Gastrocnemius medialis (tissue), 4 donors: ENCODE results near the gene B3GNT7. TPM values are rescaled to one million over a fixed set of nuclear protein-coding genes. Genes with fewer than 3 reads are reported as not detected.

ENCODE experiments used
- ATAC-seq, 2 donors: fragments of 150-250 bp; one replicate each; pipeline ENCODE4 v1.9.1; 2016
- DNase-seq, 2 donors: peaks; one replicate each; pipeline ENCODE4 v3.0.0-alpha.2; 2019
- H3K27ac ChIP-seq, 4 donors: fragments of 200-600 bp; sonication (generic); 1 replicate in 1 of 4; 2 replicates in 3 of 4; pipeline ENCODE4 v1.5.1; 2016 to 2018; ENCODE audit warnings: mild to moderate bottlenecking in 2 of 4, moderate library complexity in 1 of 4
- H3K27me3 ChIP-seq, 3 donors: fragments of 200-600 bp; sonication (generic) in 2 of 3; 1 replicate in 1 of 3; 2 replicates in 2 of 3; pipeline versions ENCODE4 v1.5.1 to v1.6.0; 2016 to 2019; ENCODE audit warnings: mild to moderate bottlenecking in 1 of 3, moderate library complexity in 1 of 3
- H3K36me3 ChIP-seq, 2 donors: fragments of 200-600 bp; sonication (generic) in 1 of 2; one replicate each; pipeline ENCODE4 v1.5.1; 2017 to 2018
- H3K4me1 ChIP-seq, 2 donors: fragments of 200-600 bp; sonication (generic) in 1 of 2; one replicate each; pipeline ENCODE4 v1.5.1; 2016 to 2017; ENCODE audit warnings: mild to moderate bottlenecking in 2 of 2
- H3K4me3 ChIP-seq, 4 donors: fragments of 200-600 bp; sonication (generic) in 3 of 4; 1 replicate in 1 of 4; 2 replicates in 3 of 4; pipeline ENCODE4 v1.5.1; 2016 to 2019; ENCODE audit warnings: mild to moderate bottlenecking in 2 of 4
- H3K9me3 ChIP-seq, 3 donors: fragments of 200-600 bp; sonication (generic) in 2 of 3; 1 replicate in 1 of 3; 2 replicates in 2 of 3; pipeline ENCODE4 v1.5.1; 2016 to 2019
- POLR2A ChIP-seq, 2 donors: fragments of 450-650 bp; IDR thresholded peaks; one replicate each; pipeline ENCODE4 v1.6.1; 2017; ENCODE audit warnings: antibody characterized with exemption in 2 of 2, mild to moderate bottlenecking in 2 of 2, moderate library complexity in 2 of 2
- in situ Hi-C, 4 donors: fragments of 200-750 bp; cut with MboI; loops; one replicate each; pipeline versions ENCODE4 v1.15.0 to v1.8.0; 2017; ENCODE audit warnings: low sequenced_read_pairs in 4 of 4
- intact Hi-C: fragments of 100-400 bp; cut with DNase I; formaldehyde crosslinking; loops from one replicate; pipeline ENCODE4 v1.15.1; 2023; ENCODE audit warnings: low total_unique reads
- total RNA-seq, 4 donors: library from RNA; depleted of rRNA; stranded (reverse); fragments of >200 nt; gene quantifications; one replicate each; pipeline versions ENCODE4 v1.1.0 to v1.2.3, GENCODE V29; 2016
- TF ChIP-seq, protein P1 (sequence below), 5 experiments: fragments of 450-650 bp in 3 of 5; fragments of 200-600 bp in 2 of 5; sonication (generic) in 2 of 5; IDR thresholded peaks in 4 of 5; conservative IDR thresholded peaks in 1 of 5; 1 replicate in 4 of 5; 2 replicates in 1 of 5; pipeline ENCODE4 v1.5.1; 2016 to 2019; ENCODE audit warnings: antibody characterized with exemption in 5 of 5, mild to moderate bottlenecking in 3 of 5, moderate library complexity in 3 of 5

B3GNT7 gene
- total RNA-seq, 4 donors from 2014 or later = 0.10 to 0.60 (median 0.44) TPM

DNA sequence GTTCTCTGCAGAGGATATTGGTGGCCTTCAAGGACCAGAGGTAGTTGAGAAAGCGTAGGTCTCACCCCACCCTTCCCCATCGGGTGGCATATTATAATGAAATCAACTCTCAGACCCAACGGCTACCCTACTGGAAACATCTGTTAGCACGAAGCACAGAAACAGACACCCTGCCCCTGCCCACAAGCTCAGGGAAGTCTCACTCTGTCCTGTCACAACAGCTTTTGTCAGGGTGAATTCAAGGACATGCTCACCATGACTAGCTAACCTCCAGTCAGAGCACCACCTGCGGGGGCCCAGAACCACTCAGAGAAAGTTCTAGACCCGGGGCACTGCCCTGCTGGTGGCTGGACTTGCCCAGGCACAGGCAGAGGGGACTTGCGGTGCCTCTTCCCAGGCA is 3.5 kb upstream of the B3GNT7 start:
- ATAC-seq (no peak), DNase-seq (no peak)
- Histone ChIP-seq H3K36me3 (no peaks in the 10 kb centered on the region), H3K4me3 (no peak overlapping the region), H3K27ac (no peak overlapping the region), H3K9me3 (no peaks in the 10 kb centered on the region), H3K27me3 (peaks cover 8 to 18% (median 17%) of the 10 kb centered on the region in 3 donors), H3K4me1 (no peaks in the 10 kb centered on the region)
- TF ChIP-seq, protein P1, sequence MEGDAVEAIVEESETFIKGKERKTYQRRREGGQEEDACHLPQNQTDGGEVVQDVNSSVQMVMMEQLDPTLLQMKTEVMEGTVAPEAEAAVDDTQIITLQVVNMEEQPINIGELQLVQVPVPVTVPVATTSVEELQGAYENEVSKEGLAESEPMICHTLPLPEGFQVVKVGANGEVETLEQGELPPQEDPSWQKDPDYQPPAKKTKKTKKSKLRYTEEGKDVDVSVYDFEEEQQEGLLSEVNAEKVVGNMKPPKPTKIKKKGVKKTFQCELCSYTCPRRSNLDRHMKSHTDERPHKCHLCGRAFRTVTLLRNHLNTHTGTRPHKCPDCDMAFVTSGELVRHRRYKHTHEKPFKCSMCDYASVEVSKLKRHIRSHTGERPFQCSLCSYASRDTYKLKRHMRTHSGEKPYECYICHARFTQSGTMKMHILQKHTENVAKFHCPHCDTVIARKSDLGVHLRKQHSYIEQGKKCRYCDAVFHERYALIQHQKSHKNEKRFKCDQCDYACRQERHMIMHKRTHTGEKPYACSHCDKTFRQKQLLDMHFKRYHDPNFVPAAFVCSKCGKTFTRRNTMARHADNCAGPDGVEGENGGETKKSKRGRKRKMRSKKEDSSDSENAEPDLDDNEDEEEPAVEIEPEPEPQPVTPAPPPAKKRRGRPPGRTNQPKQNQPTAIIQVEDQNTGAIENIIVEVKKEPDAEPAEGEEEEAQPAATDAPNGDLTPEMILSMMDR (IDR thresholded peaks at IDR 0.05 in 4 of 5, conservative IDR thresholded peaks at IDR 0.05 in 1 of 5) = no peak
- no peak for TF ChIP-seq POLR2A (IDR thresholded peaks at IDR 0.05)
- intact Hi-C loops (no loop called here), in situ Hi-C loops (no loop called here)

DNA sequence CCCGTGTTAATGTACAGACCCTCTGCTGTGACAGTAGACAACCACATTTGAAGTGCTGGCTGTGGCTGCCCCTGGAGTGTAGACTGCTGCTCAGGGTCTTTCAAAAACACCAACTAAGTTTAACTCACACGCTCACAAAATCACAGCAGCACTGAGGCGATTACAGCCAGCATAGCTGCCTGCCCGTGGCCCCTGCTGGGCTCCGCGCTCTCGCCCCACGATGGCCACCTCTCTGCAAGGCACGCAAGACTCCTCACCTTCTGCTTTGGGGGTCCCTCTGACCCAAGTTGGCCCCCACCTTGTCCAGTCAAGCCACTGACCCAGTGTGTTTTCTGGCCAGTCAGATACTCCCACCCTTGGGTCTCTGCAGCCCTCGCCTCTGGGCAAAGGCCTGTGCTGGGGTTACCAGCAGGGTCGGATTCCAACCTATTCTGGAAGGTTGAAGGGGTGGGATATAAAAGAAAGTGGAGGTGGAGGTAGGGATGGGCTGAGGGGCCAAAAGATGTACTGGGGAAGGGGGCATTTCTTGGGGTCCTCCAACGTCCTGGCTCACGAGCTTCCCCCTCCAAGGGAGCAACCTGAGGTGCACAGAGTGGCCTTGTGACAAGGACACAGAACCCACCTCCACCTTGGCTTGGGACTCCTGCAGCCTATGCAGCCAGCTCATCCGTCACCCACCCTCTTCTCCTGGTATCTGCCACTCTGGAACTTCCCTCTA is 2.9 kb upstream of the B3GNT7 start:
- H3K4me3 ChIP-seq = no peak overlapping the region

DNA sequence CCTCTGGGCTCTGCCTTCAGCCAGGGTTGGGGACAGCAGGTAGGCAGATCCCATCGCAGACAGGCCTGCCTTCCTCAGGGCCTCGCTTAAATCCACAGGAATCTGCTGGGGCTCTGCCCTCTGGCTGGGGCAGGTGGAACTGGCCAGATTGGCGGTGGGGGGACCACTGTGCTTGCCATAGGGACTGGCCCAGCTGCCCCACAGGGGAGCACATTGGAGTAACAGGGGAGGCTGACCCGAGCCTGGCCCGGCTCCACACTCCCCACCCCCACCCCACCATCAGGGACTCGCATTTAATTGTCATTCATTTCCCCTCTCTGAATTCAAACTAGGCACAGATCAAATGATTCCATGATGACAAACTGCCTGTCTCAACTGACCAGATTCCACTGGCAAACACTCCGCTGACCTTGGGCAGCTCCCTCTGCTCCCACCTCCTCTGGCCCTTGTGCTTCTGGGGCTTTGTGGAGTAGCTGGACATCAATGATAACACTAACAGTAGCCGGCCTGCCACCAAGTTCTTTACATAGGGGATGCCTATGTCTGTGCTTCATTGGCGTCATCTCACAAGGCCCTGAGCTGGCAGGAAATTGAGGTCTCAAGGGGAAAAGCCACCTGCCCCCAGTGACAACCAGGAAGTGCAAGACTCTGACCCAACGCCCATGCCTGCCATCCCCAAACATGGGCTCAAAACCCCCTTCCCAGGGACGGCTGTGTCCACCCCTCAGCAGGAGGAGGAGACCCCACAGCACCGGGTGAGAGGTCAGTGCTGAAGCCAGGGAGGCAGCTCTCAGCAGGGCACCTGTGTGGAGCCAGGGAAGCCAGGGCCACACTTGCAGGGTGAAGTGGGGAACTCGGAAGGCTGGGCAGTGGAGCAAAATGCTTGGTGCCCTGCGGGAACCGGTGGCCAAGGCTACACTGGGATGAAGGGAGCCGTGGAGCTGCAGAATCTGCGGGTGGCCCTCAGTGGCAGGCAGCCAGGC is 2.1 kb upstream of the B3GNT7 start:
- no peak overlapping the region for H3K4me3 ChIP-seq
- ATAC-seq (no peak), DNase-seq (no peak)
- H3K36me3 ChIP-seq = no peaks in the 10 kb centered on the region
- TF ChIP-seq, protein P1 (IDR thresholded peaks at IDR 0.05 in 4 of 5, conservative IDR thresholded peaks at IDR 0.05 in 1 of 5) = no peak
- no peak for TF ChIP-seq POLR2A (IDR thresholded peaks at IDR 0.05)
- in situ Hi-C loops = no loop called here
- intact Hi-C loops = no loop called here
- H3K9me3 ChIP-seq = no peaks in the 10 kb centered on the region
- peaks cover 8 to 18% (median 17%) of the 10 kb centered on the region in 3 donors for H3K27me3 ChIP-seq
- H3K4me1 ChIP-seq = no peaks in the 10 kb centered on the region
- no peak overlapping the region for H3K27ac ChIP-seq

More for the DNA sequence above, 2.9 kb upstream of the B3GNT7 start:
- in situ Hi-C loops (no loop called here), intact Hi-C loops (no loop called here)
- no peak for DNase-seq
- TF ChIP-seq POLR2A (IDR thresholded peaks at IDR 0.05) = no peak
- TF ChIP-seq, protein P1 (IDR thresholded peaks at IDR 0.05 in 4 of 5, conservative IDR thresholded peaks at IDR 0.05 in 1 of 5) = no peak
- no peak overlapping the region for H3K27ac ChIP-seq
- no peaks in the 10 kb centered on the region for H3K9me3 ChIP-seq
- no peak for ATAC-seq
- H3K27me3 ChIP-seq = peaks cover 8 to 18% (median 17%) of the 10 kb centered on the region in 3 donors
- H3K36me3 ChIP-seq = no peaks in the 10 kb centered on the region
- no peaks in the 10 kb centered on the region for H3K4me1 ChIP-seq

DNA sequence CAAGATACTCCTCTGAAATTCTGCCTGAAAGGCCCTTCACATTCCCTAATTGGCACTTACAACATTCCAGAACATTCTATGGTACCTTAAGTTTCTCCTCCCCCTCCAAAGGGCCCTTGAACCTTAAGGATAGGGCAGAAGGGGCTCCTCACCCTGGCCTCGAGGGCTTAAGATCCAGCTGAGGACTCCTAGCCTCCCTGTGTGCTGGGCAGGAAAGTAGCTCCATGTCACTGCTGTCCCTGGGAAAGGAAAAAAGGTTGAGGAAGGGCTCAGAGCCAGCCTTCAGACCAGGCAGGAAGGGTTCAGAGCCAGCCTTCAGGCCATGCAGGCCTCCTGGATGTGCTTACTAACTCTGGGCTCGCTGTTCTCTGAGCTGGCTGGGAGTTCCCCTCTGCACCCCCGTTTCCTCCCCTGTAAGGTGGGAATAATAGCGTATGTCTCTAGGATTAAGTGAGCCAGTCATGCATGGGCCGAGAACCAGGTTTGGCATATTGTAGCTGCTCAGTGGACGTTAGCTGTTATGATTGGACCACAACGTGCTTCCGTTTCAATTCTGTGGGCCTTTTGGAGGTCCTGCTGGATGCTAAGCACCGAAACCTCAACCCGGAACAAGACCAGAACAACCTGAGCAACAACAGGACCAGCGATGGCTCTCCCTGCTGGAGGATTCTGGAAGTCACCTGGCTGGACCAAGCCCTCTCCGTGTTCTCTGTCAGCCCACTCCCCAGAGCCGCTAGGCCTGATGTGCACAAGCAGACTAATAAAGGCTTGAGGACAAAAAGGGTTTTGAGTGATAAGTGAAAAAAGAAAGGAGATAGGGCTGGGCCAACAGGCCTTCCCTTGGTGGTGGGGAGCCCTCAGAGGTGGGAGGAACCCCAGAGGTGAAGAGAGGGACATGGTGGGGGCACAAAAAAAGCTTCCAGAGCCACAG is 1.0 kb upstream of the B3GNT7 start:
- Histone ChIP-seq H3K4me3 (no peak overlapping the region), H3K4me1 (no peaks in the 10 kb centered on the region), H3K36me3 (no peaks in the 10 kb centered on the region), H3K27ac (no peak overlapping the region), H3K9me3 (no peaks in the 10 kb centered on the region), H3K27me3 (peaks cover 8 to 18% (median 17%) of the 10 kb centered on the region in 3 donors)
- DNase-seq (no peak), ATAC-seq (no peak)
- intact Hi-C loops = no loop called here
- no peak for TF ChIP-seq POLR2A (IDR thresholded peaks at IDR 0.05)
- TF ChIP-seq, protein P1 (IDR thresholded peaks at IDR 0.05 in 4 of 5, conservative IDR thresholded peaks at IDR 0.05 in 1 of 5) = no peak
- in situ Hi-C loops = no loop called here
